NCI-H748 treated with DMSO at 0.1 percent for 48 hours (cell line): Measurements from ENCODE around the gene PDIA5.
"Not testable (repeated sequence)": the region's sequence is repeated elsewhere in the genome, so short reads cannot be mapped to it uniquely, and the experiment has no call there.

ENCODE experiments used
- DNase-seq: peaks from one replicate; lab custom pipeline; 2025; lab: John Stamatoyannopoulos, UW

The PDIA5 gene

DNA sequence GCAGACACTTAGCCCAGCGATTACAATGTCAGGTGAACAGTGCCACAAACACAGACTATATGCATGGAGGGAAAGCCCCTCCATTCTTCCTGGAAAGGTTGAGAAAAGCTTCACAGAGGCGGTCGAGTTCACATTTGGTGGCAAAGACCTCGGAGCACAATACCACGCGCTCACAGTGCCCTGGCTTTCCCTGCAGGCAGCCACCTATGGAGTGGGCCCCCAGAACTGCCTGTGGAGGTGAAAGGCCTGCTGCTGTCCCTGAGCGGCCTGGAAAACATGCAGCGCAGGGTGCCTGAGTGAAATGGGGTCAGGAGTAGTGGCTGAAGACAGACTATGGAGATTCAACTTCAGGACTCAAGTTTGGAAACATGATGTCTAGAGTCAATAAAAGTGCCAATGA is 26.9 kb downstream of the PDIA5 start:
- no peak for DNase-seq

DNA sequence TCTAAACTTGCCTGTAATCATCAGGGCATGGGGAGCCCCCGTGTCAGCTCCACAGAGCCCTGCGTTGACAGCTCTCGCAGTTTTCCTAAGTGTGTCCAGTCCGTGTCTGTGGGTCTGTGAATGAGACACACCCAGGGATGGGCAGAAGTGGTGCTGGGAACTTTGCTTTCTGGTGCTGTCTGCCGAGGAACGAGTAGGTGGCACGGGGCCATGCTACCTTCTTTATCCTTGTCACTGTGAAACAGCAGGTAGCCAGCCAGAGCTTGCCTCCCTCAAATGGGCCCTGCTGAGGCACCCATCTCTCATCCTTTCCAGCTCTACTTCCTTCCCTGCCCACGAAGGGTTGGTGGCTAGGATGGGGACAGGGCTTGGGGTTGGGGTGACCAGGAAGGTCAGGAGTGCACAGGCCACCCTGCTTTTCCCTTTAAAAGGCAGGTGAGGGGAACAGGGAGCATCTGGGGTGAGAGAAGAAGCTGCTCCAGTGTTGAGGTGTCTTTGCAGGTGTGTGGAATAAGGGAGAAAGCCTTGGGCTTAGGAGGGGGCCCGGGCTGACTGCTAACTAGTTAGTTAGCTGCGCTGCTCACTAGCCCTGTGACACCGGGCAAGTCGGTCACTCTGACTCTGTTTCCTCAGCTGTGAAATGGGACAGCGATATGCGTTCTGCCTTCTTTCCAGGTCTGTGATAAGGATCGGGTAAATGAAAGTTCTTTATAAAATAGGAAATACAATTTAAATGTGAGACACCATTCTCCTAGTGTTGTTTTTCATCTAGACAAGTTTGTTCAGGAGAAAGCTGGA is 27.9 kb downstream of the PDIA5 start:
- no peak for DNase-seq

DNA sequence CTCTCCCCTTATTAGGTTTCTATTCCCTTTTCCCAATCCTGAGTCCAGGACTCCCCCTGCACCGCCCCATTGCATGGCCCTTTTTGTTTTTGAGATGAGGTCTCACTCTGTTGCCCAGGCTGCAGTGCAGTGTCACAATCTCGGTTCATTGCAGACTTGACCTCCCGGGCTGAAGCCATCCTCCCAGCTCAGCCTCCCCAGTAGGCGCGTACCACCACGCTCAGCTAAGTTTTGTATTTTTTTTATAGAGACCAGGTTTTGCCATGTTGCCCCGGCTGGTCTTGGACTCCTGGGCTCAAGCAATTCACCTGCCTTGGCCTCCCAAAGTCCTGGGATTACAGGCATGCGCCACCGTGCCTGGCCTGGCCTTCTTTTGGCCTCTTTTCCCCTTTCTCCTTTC is 29.3 kb downstream of the PDIA5 start:
- no peak for DNase-seq

DNA sequence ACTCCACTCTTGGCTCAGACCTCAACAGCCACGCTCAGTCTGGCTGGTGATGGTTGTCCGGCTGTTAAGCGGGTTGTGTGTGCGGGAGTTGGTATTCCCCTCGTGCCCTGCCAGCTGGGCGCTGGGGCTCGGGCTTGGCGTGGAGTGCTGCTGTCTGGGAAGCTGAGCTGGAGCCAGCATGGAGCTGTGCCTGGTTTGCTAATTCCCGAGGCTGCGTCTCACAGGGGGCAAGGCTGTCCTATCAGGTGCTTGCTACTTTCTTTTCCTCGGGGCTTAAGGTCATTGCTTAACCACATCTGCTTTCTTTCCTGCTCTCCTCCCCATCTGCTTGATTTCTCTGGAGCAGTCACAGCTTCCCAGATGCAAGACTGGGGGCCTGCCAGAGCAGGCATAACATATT is 29.9 kb downstream of the PDIA5 start:
- DNase-seq, result no peak

- no peak for DNase-seq
These were observed 31.9 kb downstream of the PDIA5 start for GRCh38 chr3:123098426-123099330.

- DNase-seq, result no peak
These were observed 32.7 kb downstream of the PDIA5 start for GRCh38 chr3:123099331-123100192.

DNA sequence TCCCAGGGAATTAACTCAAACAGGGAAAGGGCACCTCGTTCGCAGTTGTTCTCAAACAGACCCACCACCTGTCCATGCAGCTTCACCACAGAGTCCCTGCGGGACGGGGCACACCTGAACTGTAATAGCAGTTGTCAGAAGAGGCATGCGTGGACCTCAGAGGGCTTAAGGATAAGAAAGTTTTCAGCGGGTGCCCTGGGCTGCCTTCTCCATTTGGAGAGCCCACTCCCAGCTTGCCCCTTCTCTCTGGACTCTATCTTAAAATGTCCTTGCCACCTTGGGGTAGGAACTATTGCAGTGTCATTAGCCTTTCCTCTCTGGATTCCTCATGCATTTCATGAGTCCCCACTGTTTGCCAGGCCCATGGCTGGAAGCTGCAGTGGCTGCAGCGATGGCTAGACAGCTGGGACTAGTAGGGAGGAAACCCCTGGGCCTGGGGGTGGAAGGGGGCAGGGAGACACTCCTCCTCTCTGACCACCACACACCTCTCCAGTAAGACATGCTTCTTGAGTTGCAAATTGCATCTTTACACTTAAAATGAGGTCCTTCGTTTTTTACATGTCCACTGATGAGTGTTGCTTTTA is 33.5 kb downstream of the PDIA5 start:
- DNase-seq, result no peak

DNA sequence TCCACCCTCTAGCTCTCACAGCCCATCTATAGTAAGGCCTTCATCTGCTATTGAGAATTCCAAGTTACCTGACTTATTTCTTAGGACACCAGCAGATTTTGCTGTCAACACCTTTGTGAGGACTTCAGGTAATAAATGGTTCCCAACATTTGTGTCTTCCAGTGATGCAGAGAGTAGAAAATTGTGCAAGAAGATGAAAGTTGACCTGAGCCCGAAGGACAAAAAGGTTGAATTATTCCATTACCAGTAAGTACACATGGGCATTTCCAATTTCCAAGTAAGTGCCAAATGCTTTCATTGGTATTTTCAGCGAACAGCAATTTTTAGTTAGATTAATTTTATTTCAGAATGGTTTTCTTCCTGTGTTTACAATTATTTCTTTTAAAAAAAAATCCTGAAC is 35.4 kb downstream of the PDIA5 start:
- DNase-seq, result no peak

DNA sequence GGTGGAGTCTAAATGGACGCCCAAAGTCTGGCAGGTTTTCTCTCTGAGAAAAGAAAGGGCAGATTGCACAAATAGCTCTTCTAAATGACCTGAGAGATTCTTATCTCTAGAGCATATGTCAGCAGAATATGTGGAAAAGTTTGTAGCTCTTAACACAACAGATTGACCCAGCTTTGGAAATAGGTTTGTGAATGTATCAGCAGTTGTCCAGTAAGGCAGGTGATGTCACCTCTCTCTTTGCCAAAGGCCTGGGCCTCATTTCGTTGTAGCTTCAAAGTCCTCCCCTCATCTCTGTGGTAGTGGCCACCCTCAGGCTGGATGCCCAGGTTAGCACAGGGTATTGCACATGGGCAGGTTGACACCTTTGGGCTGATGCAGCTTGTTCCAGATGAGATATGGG is 36.0 kb downstream of the PDIA5 start:
- DNase-seq, result no peak

DNA sequence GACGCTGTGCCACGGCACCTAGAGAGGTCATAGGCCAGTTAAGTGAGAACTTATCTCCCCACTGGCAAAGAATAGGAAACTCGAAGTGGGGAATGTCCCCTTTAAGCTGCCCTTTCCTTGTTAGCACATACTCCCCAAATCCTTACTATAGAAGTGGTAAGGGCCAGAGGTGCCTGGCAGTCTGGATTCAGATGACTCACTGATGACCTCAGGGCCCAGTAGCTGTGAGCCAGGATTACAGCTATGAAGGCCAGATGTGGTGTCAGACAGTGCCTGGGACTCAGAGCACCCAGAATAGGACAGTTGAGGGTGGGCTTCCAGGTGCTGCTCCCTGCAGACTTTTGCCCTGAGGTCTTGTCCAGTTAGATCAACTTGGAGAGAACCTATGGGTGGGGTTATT is 37.7 kb downstream of the PDIA5 start:
- DNase-seq, result no peak

DNA sequence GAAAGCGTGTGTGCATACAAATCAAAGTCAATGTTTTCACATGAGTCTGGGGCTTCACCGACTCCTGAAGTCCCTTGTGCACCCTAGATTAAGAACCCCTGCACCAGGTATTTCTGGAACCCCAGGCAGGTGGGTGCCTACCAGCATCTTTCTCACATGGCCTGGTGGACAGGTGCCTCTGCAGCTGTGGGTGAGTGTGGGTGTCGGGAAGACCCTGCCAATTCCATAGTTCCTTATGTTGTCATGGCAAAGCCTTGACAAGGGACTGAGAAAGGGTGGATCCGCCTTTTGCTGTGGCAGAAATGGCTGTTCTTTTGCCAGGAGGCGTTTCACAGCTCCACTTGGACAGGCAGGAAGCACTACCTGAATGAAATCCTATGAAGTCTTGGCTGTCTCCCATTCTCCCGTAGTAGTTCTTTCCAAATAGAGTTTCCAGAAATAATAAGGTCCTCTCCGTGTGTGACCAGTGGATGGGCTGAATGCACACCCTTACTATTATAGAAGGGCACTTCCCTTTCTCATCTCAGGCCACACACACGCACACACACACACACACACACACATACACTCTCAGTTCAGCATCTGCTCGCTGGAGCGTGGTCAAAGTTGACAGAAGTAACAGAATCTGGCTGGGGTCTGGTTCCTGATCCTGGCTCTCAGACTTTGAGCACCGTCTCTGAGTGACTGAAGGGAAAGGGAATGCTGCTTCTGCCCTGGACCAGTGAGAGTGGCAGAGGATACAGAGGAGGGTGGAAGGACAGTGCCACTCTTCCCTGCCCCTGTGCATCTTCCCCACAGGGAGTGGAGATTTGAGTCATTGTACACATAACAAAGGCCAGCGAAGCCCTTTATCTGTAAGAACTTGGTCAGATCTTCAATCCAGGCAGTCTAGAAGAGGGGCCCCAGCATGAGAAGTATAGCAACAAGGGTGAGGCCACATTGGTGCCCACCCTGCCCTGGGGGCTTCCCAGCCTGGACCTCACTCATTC is 38.7 kb downstream of the PDIA5 start:
- no peak for DNase-seq

DNA sequence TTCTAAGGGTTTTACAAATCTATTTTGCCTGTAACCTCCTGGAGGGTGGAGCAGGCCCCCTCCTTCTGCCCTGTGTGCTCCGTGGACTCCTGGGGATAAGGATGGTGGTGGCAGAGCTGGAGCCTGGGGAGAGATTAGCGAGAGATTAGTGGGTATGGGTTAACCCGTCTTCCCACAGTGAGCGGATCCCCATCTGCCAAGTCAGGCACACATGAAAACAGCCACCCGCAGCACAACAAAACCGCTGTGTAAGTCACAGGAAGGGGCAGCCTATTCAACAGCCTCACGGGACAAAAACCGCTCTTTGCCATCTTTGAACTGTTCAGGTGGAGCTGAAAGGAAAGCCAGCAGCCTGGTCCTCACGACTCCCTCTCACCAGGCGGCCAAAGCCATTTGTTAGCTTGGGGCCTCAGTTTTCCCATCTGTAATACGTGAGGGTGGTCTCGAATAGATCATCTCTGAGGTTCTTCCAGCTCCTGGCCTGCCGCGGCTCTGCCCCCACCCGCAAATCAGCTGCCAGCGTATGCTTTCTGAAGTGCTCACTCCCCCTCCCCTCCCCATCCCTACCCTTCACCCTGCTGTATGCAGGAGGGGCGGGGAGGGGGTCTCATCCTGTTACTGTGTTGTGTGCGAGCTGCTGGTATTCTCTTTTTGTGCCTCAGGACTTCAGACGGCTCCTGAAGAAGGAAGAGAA is 43.6 kb downstream of the PDIA5 start:
- DNase-seq, result no peak

DNA sequence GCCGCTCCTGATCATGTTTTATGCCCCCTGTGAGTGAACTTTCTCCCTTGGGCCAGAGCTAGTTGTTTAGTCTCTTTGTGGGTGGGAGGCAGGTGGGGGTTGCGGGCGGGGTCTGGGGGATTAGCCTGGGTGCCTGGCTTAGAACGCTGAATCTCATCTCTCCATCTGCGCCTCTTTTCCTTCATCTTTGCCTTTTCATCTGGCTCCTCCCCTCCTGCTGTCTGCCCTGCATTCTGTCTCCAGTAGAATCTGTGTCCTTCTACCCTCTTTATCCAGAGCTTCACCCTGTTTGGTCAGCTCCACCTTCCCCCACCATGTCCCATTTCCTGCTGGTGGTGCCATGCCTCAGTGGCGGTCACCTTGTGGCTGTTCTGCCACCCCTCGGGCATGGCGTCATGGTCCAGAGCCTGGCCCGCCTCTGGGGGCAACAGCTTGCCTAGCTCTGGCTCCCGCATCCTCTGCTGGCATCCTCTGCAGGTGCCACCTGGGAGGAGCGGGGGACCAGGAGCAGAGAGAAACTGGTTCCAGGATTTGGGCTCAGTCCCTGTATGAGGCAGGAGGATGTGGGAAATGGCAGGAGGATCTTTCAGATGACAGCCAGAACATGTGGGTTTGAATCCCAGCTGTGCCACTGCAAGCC is 44.3 kb downstream of the PDIA5 start:
- no peak for DNase-seq

- DNase-seq, result no peak
These were observed 44.8 kb downstream of the PDIA5 start for GRCh38 chr3:123111640-123112039.

- DNase-seq, result no peak
These were observed 45.4 kb downstream of the PDIA5 start for GRCh38 chr3:123112232-123112631.

- DNase-seq, result not testable (repeated sequence)
These were observed 45.8 kb downstream of the PDIA5 start for GRCh38 chr3:123112656-123113055.

- no peak for DNase-seq
These were observed 47.1 kb downstream of the PDIA5 start for GRCh38 chr3:123113889-123114450.

- DNase-seq, result no peak
These were observed 49.3 kb downstream of the PDIA5 start for GRCh38 chr3:123116116-123116515.

GRCh38 chr3:123119388-123119787 is 52.6 kb downstream of the PDIA5 start:
- no peak for DNase-seq
